MM.1S (cell line): ENCODE results near the gene SGPL1.

ENCODE experiments used
- EZH2phosphoT487 ChIP-seq: fragments of 300-600 bp; sonication (generic); IDR thresholded peaks from 2 replicates; pipeline ENCODE4 v1.6.1; 2018; ENCODE audit warnings: antibody characterized with exemption, low read length
- TF ChIP-seq, protein P1 (sequence below): fragments of 300-600 bp; sonication (generic); IDR thresholded peaks from 2 replicates; pipeline ENCODE4 v1.5.1; 2016; ENCODE audit warnings: antibody characterized with exemption, low read length, mixed read lengths

- TF ChIP-seq, protein P1, sequence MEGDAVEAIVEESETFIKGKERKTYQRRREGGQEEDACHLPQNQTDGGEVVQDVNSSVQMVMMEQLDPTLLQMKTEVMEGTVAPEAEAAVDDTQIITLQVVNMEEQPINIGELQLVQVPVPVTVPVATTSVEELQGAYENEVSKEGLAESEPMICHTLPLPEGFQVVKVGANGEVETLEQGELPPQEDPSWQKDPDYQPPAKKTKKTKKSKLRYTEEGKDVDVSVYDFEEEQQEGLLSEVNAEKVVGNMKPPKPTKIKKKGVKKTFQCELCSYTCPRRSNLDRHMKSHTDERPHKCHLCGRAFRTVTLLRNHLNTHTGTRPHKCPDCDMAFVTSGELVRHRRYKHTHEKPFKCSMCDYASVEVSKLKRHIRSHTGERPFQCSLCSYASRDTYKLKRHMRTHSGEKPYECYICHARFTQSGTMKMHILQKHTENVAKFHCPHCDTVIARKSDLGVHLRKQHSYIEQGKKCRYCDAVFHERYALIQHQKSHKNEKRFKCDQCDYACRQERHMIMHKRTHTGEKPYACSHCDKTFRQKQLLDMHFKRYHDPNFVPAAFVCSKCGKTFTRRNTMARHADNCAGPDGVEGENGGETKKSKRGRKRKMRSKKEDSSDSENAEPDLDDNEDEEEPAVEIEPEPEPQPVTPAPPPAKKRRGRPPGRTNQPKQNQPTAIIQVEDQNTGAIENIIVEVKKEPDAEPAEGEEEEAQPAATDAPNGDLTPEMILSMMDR = no peak
- TF ChIP-seq EZH2phosphoT487 = no peak
These were observed 90.5 kb downstream of the SGPL1 start for GRCh38 chr10:70906031-70906783.
